HepG2 (cell line): Measurements from ENCODE around the gene BMP8B. TPM values are rescaled to one million over a fixed set of nuclear protein-coding genes. Genes with fewer than 3 reads are reported as not detected.

Experiments used
- ATAC-seq: fragments of 200-7000 bp; cut with Tn5 transposase; 3 replicates; pipeline ENCODE4 v1.9.1; 2020; ENCODE audit warnings: mild to moderate bottlenecking, moderate library complexity
- BruUV-seq: library from RNA; stranded (reverse); fragments of 400-500 nt; replicated peaks from 2 replicates; lab custom pipeline; 2021; lab: Mats Ljungman, UMichigan
- CTCF ChIA-PET: fragments of 300-600 bp; formaldehyde crosslinking; extraction: SDS; loops from one replicate; lab custom pipeline; 2021; ENCODE audit warnings: low total read pairs, inconsistent platforms, low intra/inter-chr PET ratio; lab: Yijun Ruan, JAX
- POLR2A ChIA-PET: fragments of 350-600 bp; sonication (Branson Sonifier 250); formaldehyde crosslinking; loops from one replicate; lab custom pipeline; 2020; ENCODE audit warnings: antibody characterized with exemption, inconsistent platforms; lab: Yijun Ruan, JAX
- DNase-seq: peaks from one replicate; pipeline ENCODE4 v3.0.0-alpha.2; 2015; ENCODE audit warnings: low spot score
- FAIRE-seq: peaks from 3 replicates; lab custom pipeline; 2011; peaks lifted over from hg19 to GRCh38; lab: Jason Lieb, UNC
- H2AFZ ChIP-seq: one replicate; pipeline ENCODE4 v1.6.1; 2011; ENCODE audit warnings: low read length, inconsistent platforms
- H3K27ac ChIP-seq: fragments of 300-600 bp; 3 replicates; pipeline ENCODE4 v1.8.0; 2011; ENCODE audit warnings: mixed run types, mild to moderate bottlenecking, mixed read lengths, low read length, inconsistent platforms; ENCODE audit not compliant: insufficient read depth; ENCODE audit errors: extremely low read length
- H3K27me3 ChIP-seq, 2 experiments: fragments of 200-600 bp in 1 of 2; 2 replicates in 1 of 2; 3 replicates in 1 of 2; pipeline versions ENCODE4 v1.6.0 to v1.8.0; 2011; ENCODE audit warnings: low read length in 2 of 2, mild to moderate bottlenecking in 2 of 2, moderate library complexity in 2 of 2, inconsistent platforms in 1 of 2; ENCODE audit not compliant: insufficient read depth in 2 of 2, control insufficient read depth in 1 of 2
- H3K36me3 ChIP-seq, 2 experiments: fragments of 200-600 bp in 1 of 2; replicated peaks in 1 of 2; 2 replicates in 1 of 2; 3 replicates in 1 of 2; pipeline versions ENCODE4 v1.5.1 to v1.8.0; 2011; ENCODE audit warnings: low read length in 2 of 2, inconsistent platforms in 1 of 2; ENCODE audit not compliant: insufficient read depth in 2 of 2, control insufficient read depth in 1 of 2
- H3K4me1 ChIP-seq: 2 replicates; pipeline ENCODE4 v1.5.1; 2012; ENCODE audit warnings: low read length, inconsistent platforms; ENCODE audit not compliant: insufficient read depth
- H3K4me2 ChIP-seq: 2 replicates; pipeline ENCODE4 v1.6.0; 2011; ENCODE audit warnings: low read depth, low read length, inconsistent platforms
- H3K4me3 ChIP-seq, 3 experiments: fragments of 200-600 bp in 1 of 3; sonication (generic), shearing (Covaris generic) in 1 of 3; replicated peaks in 1 of 3; 2 replicates each; pipeline ENCODE4 v1.5.1; 2011 to 2016; ENCODE audit warnings: low read length in 3 of 3, inconsistent platforms in 2 of 3, low read depth in 2 of 3, mild to moderate bottlenecking in 2 of 3, control low read depth in 1 of 3, mixed read lengths in 1 of 3; ENCODE audit not compliant: insufficient read depth in 1 of 3
- H3K79me2 ChIP-seq: one replicate; pipeline ENCODE4 v1.6.1; 2011; ENCODE audit warnings: low read length, inconsistent platforms; ENCODE audit not compliant: insufficient read depth
- H3K9ac ChIP-seq: 2 replicates; pipeline ENCODE4 v1.6.0; 2011; ENCODE audit warnings: mild to moderate bottlenecking, low read depth, low read length, inconsistent platforms; ENCODE audit not compliant: insufficient read depth
- H3K9me3 ChIP-seq: 2 replicates; pipeline ENCODE4 v1.5.1; 2012; ENCODE audit warnings: mild to moderate bottlenecking, low read length
- H4K20me1 ChIP-seq: 2 replicates; pipeline ENCODE4 v1.6.0; 2011; ENCODE audit warnings: inconsistent platforms, mild to moderate bottlenecking, low read length, moderate library complexity; ENCODE audit not compliant: insufficient read depth
- ARID2 ChIP-seq: sonication (generic); formaldehyde crosslinking; IDR thresholded peaks from 2 replicates; pipeline ENCODE4 v1.8.1; 2022; ENCODE audit warnings: mild to moderate bottlenecking, missing genetic modification reagents, borderline replicate concordance
- CBFB ChIP-seq: sonication (generic); formaldehyde crosslinking; IDR thresholded peaks from 2 replicates; pipeline ENCODE4 v1.4.0; 2020; ENCODE audit warnings: missing genetic modification reagents
- CEBPG ChIP-seq: IDR thresholded peaks from 2 replicates; pipeline ENCODE4 v1.6.1; 2016
- CHD2 ChIP-seq: IDR thresholded peaks from 2 replicates; pipeline ENCODE4 v1.6.1; 2011; ENCODE audit warnings: low read depth, low read length, improper control_type of control experiment
- DNMT1 ChIP-seq: sonication (generic); formaldehyde crosslinking; IDR thresholded peaks from 2 replicates; pipeline ENCODE4 v1.5.1; 2020; ENCODE audit warnings: mild to moderate bottlenecking, missing genetic modification reagents
- FOXC1 ChIP-seq: sonication (generic); formaldehyde crosslinking; IDR thresholded peaks from 2 replicates; pipeline ENCODE4 v1.8.0; 2022; ENCODE audit warnings: mild to moderate bottlenecking, missing genetic modification reagents, borderline replicate concordance
- KDM5A ChIP-seq: fragments of 200-600 bp; sonication (generic); IDR thresholded peaks from 2 replicates; pipeline ENCODE4 v1.7.0; 2018; ENCODE audit warnings: antibody characterized with exemption, mild to moderate bottlenecking, low read length, borderline replicate concordance
- PAX8 ChIP-seq: sonication (generic); formaldehyde crosslinking; IDR thresholded peaks from 2 replicates; pipeline ENCODE4 v1.8.0; 2022; ENCODE audit warnings: mild to moderate bottlenecking, missing genetic modification reagents, borderline replicate concordance
- TMF1 ChIP-seq: sonication (generic); formaldehyde crosslinking; IDR thresholded peaks from 2 replicates; pipeline ENCODE4 v1.8.1; 2022; ENCODE audit warnings: low read depth, missing genetic modification reagents
- ZNF496 ChIP-seq: sonication (generic); formaldehyde crosslinking; IDR thresholded peaks from 2 replicates; pipeline ENCODE4 v1.8.1; 2023; ENCODE audit warnings: mild to moderate bottlenecking, moderate library complexity, missing genetic modification reagents; ENCODE audit not compliant: insufficient replicate concordance
- ZNF512B ChIP-seq: sonication (generic); formaldehyde crosslinking; IDR thresholded peaks from 2 replicates; pipeline ENCODE4 v1.5.1; 2020; ENCODE audit warnings: missing genetic modification reagents, mild to moderate bottlenecking, borderline replicate concordance
- ZNF552 ChIP-seq: sonication (generic); formaldehyde crosslinking; IDR thresholded peaks from 2 replicates; pipeline ENCODE4 v1.9.0; 2022; ENCODE audit warnings: missing genetic modification reagents, mild to moderate bottlenecking, borderline replicate concordance
- WGBS: methylation state at CpG from one replicate; pipeline ENCODE4 v1.1.6; 2017; ENCODE audit warnings: low lambda C conversion rate; 5-methylcytosine and 5-hydroxymethylcytosine counted together
- in situ Hi-C: cut with HindIII; loops from 2 replicates; pipeline ENCODE4 v1.10.0; 2017; ENCODE audit warnings: low pct_unique_long_range_greater_than_20kb; ENCODE audit not compliant: extremely low pct_ligation_motif_present
- intact Hi-C: fragments of 100-400 bp; cut with micrococcal nuclease; formaldehyde crosslinking; loops from one replicate; pipeline ENCODE4 v1.10.0; 2022; ENCODE audit not compliant: unreplicated experiment
- polyA plus RNA-seq, 8 experiments: library from polyadenylated mRNA; depleted of rRNA in 3 of 8; stranded (reverse) in 7 of 8; unstranded in 1 of 8; fragments of >200 nt; fragmentation: Illumina TruSeq in 4 of 8; extraction: Trizol in 4 of 8; gene quantifications; 2 replicates each; pipeline versions ENCODE4 v1.2.1 to v1.2.3, GENCODE V29; 2011 to 2016; ENCODE audit warnings: low read depth in 4 of 8, missing spikeins in 1 of 8, mixed read lengths in 1 of 8; ENCODE audit not compliant: insufficient read depth in 1 of 8
- total RNA-seq, 5 experiments: library from RNA; depleted of rRNA; stranded (reverse); fragments of >200 nt; fragmentation: Illumina TruSeq; extraction: Trizol; gene quantifications; 2 replicates each; pipeline ENCODE4 v1.2.3, GENCODE V29; 2016; ENCODE audit warnings: low read depth in 1 of 5
- TF ChIP-seq, protein P1 (sequence below): IDR thresholded peaks from 2 replicates; pipeline ENCODE4 v1.6.1; 2012; ENCODE audit warnings: low read length, improper control_type of control experiment
- TF ChIP-seq, protein P2 (sequence below): sonication (generic); formaldehyde crosslinking; IDR thresholded peaks from 2 replicates; pipeline ENCODE4 v1.5.0; 2020; ENCODE audit warnings: missing genetic modification reagents
- TF ChIP-seq, protein P3 (sequence below): sonication (generic); formaldehyde crosslinking; conservative IDR thresholded peaks from 2 replicates; pipeline ENCODE4 v1.8.1; 2023; ENCODE audit warnings: missing genetic modification reagents

Gene BMP8B
- total and polyA plus RNA-seq, 2 of the 13 experiments (the other 11 are each of a cell fraction or from before 2014, with no cell fraction given) = 0.29 to 0.41 TPM

- Histone ChIP-seq H3K9ac (no peak overlapping the region), H3K27ac (no peak overlapping the region), H3K4me1 (peaks cover 10% of the 10 kb centered on the region; the same call in 1 of the 2 replicates), H2AFZ (no peak overlapping the region), H3K36me3 (no peaks in the 10 kb centered on the region), H3K9me3 (no peaks in the 10 kb centered on the region), H3K4me3 (no peak overlapping the region), H4K20me1 (no peaks in the 10 kb centered on the region), H3K4me2 (no peak overlapping the region), H3K79me2 (no peaks in the 10 kb centered on the region), H3K27me3 (no peaks in the 10 kb centered on the region)
- ChIA-PET POLR2A (no interaction called here), CTCF (no interaction called here)
- no peak for FAIRE-seq
- intact Hi-C loops = no loop called here
- BruUV-seq = no TSS peak
- WGBS = 53% methylated on average over 4 of the region's 4 CpGs
- no peak for DNase-seq
- in situ Hi-C loops = no loop called here
- ATAC-seq = no peak
- TF ChIP-seq, protein P1, sequence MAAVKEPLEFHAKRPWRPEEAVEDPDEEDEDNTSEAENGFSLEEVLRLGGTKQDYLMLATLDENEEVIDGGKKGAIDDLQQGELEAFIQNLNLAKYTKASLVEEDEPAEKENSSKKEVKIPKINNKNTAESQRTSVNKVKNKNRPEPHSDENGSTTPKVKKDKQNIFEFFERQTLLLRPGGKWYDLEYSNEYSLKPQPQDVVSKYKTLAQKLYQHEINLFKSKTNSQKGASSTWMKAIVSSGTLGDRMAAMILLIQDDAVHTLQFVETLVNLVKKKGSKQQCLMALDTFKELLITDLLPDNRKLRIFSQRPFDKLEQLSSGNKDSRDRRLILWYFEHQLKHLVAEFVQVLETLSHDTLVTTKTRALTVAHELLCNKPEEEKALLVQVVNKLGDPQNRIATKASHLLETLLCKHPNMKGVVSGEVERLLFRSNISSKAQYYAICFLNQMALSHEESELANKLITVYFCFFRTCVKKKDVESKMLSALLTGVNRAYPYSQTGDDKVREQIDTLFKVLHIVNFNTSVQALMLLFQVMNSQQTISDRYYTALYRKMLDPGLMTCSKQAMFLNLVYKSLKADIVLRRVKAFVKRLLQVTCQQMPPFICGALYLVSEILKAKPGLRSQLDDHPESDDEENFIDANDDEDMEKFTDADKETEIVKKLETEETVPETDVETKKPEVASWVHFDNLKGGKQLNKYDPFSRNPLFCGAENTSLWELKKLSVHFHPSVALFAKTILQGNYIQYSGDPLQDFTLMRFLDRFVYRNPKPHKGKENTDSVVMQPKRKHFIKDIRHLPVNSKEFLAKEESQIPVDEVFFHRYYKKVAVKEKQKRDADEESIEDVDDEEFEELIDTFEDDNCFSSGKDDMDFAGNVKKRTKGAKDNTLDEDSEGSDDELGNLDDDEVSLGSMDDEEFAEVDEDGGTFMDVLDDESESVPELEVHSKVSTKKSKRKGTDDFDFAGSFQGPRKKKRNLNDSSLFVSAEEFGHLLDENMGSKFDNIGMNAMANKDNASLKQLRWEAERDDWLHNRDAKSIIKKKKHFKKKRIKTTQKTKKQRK = no peak
- TF ChIP-seq KDM5A (no peak), ARID2 (CRISPR knock-in tag) (no peak), FOXC1 (CRISPR knock-in tag) (no peak), CEBPG (CRISPR knock-in tag) (no peak), CBFB (no peak), CHD2 (no peak), ZNF496 (CRISPR knock-in tag) (no peak), PAX8 (no peak), ZNF552 (CRISPR knock-in tag) (no peak), ZNF512B (no peak), TMF1 (CRISPR knock-in tag) (no peak), DNMT1 (no peak)
- TF ChIP-seq, protein P2, sequence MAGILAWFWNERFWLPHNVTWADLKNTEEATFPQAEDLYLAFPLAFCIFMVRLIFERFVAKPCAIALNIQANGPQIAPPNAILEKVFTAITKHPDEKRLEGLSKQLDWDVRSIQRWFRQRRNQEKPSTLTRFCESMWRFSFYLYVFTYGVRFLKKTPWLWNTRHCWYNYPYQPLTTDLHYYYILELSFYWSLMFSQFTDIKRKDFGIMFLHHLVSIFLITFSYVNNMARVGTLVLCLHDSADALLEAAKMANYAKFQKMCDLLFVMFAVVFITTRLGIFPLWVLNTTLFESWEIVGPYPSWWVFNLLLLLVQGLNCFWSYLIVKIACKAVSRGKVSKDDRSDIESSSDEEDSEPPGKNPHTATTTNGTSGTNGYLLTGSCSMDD (CRISPR knock-in tag) = no peak
- TF ChIP-seq, protein P3, sequence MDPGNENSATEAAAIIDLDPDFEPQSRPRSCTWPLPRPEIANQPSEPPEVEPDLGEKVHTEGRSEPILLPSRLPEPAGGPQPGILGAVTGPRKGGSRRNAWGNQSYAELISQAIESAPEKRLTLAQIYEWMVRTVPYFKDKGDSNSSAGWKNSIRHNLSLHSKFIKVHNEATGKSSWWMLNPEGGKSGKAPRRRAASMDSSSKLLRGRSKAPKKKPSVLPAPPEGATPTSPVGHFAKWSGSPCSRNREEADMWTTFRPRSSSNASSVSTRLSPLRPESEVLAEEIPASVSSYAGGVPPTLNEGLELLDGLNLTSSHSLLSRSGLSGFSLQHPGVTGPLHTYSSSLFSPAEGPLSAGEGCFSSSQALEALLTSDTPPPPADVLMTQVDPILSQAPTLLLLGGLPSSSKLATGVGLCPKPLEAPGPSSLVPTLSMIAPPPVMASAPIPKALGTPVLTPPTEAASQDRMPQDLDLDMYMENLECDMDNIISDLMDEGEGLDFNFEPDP = no peak
These were observed 11.8 kb downstream of the BMP8B start for GRCh38 chr1:39776886-39777285.
